DND-41 (cell line): ENCODE results near the gene CLNK.

ENCODE experiments used
- EZH2 ChIP-seq: IDR thresholded peaks from 3 replicates; pipeline ENCODE4 v1.6.1; 2012; ENCODE audit warnings: borderline replicate concordance, low read depth, mild to moderate bottlenecking, moderate library complexity, low read length, inconsistent platforms; ENCODE audit not compliant: severe bottlenecking
- TF ChIP-seq, protein P1 (sequence below): IDR thresholded peaks from 2 replicates; pipeline ENCODE4 v1.5.1; 2012; ENCODE audit warnings: borderline replicate concordance, low read length, moderate library complexity, mild to moderate bottlenecking; ENCODE audit not compliant: poor library complexity, severe bottlenecking; ENCODE audit errors: extremely low read depth

DNA sequence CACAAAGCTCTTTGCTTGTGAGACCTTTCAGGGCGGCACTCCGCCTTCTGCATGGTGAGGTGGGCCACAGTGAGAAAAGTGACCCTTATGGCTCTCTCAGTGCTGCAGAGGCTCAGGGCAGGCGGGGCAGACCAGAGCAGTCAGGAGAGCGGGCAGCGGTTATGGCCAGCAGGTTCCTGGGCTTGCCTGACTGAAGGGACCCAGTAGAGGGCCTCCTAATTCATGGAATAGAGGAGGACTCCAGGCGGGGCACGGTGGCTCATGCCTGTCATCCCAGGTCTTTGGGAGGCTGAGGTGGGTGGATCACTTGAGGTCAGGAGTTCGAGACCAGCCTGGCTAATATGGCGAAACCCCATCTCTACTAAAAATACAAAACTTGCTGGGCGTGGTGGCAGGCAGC lies 91.4 kb downstream of the CLNK start:
- TF ChIP-seq, protein P1, sequence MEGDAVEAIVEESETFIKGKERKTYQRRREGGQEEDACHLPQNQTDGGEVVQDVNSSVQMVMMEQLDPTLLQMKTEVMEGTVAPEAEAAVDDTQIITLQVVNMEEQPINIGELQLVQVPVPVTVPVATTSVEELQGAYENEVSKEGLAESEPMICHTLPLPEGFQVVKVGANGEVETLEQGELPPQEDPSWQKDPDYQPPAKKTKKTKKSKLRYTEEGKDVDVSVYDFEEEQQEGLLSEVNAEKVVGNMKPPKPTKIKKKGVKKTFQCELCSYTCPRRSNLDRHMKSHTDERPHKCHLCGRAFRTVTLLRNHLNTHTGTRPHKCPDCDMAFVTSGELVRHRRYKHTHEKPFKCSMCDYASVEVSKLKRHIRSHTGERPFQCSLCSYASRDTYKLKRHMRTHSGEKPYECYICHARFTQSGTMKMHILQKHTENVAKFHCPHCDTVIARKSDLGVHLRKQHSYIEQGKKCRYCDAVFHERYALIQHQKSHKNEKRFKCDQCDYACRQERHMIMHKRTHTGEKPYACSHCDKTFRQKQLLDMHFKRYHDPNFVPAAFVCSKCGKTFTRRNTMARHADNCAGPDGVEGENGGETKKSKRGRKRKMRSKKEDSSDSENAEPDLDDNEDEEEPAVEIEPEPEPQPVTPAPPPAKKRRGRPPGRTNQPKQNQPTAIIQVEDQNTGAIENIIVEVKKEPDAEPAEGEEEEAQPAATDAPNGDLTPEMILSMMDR, result no peak
- TF ChIP-seq EZH2, result no peak
